ENCODE data around the gene NOL9.
A peak's percentile ranks its signal among the peaks of the same experiment; 100 is the strongest.
"Not testable (repeated sequence)": the region's sequence is repeated elsewhere in the genome, so short reads cannot be mapped to it uniquely, and the experiment has no call there.

NOL9 gene

DNA sequence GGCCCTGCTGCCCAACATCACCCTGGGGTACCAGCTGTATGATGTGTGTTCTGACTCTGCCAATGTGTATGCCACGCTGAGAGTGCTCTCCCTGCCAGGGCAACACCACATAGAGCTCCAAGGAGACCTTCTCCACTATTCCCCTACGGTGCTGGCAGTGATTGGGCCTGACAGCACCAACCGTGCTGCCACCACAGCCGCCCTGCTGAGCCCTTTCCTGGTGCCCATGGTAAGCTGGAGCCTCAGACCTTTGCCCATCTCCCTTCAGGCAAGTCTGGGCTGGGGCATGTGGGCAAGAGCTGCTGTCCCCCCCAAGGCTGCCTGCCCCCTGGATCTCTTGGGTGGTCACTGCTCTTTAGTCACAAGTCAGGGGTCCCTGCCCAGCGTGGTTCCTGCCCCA lies 16.7 kb upstream of the NOL9 start:
- DNase-seq, result no peak

DNA sequence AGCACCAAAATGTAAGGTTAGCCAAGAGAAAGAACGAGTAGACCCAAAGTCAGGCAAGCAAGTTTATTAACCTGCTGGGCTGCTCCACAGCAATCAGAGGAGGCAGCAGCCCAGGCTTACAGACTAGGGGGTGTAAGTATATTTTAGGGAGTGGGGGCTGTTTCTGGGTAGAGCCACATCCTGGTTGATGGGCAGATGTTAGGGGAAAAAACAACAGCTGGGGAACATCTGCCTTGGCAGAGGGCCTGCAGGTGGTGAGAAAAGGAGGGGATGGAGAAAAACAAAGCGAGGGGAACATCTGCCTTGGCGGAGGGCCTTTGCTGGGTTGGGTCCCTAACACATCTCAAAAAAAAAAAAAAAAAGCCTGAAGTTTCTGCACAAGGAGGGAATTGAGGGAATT lies 15.8 kb upstream of the NOL9 start:
- no peak for DNase-seq

DNA sequence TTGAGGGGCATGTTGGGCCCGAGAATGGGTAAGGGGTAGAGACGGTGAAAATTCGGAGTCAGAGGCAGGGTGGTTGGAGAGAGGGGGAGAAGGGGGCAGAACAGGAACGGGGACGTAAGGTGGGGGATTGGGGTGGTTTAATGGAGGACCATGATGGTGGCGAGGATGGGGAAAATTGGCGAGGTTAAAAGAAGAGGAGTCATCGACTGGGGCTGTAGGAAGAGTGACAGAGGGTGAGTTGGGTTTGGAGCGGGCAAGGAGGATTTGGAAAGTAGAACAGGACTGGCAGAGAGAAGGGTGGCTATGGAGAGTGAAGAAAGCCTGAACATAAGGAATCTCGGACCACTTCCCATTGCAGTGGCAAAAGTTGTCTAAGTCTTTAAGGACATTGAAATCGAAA lies 14.7 kb upstream of the NOL9 start:
- DNase-seq, result no peak

DNA sequence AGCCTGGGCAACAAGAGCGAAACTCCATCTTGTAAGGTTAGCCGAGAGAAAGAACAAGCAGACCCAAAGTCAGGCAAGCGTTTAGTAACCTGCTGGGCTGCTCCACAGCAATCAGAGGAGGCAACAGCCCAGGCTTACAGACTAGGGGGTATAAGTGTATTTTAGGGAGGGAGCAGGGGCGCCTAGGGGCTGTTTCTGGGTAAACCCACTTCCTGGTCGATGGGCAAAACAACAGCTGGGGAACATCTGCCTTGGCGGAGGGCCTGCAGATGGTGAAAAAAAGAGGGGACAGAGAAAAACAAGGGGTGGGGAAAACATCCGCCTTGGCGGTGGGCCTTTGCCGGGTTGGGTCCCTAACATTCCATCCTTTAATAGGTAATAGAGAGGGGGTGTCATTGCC lies 6.0 kb upstream of the NOL9 start:
- DNase-seq, result no peak

DNA sequence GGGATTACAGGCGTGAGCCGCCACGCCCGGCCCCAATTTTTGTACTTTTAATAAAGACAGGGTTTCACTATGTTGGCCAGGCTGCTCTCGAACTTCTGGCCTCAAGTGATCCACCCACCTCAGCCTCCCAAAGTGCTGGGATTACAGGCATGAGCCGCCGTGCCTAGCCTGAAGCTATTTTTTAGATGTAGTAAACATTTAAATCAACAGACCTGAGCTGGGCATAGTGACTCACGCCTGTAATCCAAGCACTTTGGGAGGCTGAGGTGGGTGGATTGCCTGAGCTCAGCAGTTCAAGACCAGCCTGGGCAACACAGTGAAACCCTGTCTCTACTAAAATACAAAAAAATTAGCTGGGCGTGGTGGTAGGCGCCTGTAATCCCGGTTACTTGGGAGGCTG lies 4.8 kb upstream of the NOL9 start:
- not testable (repeated sequence) for DNase-seq

DNA sequence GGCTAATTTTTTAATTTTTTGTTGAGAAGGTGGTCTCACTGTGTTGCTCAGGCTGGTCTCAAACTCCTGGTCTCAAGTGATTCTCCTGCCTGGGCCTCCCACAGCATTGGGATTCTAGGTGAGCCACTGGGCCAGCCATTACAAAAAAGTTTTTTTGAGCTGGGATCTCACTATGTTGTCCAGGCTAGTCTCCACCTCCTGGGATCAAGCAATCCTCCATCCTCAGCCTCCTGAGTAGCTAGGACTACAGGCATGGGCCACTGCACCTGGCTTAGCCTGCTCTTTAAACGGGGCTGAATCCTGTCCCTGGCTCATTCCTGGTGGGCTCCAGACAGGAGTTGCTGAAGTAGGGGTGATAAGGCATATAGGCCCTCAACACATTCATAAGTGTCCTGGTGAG lies 3.3 kb upstream of the NOL9 start:
- no peak for DNase-seq

DNA sequence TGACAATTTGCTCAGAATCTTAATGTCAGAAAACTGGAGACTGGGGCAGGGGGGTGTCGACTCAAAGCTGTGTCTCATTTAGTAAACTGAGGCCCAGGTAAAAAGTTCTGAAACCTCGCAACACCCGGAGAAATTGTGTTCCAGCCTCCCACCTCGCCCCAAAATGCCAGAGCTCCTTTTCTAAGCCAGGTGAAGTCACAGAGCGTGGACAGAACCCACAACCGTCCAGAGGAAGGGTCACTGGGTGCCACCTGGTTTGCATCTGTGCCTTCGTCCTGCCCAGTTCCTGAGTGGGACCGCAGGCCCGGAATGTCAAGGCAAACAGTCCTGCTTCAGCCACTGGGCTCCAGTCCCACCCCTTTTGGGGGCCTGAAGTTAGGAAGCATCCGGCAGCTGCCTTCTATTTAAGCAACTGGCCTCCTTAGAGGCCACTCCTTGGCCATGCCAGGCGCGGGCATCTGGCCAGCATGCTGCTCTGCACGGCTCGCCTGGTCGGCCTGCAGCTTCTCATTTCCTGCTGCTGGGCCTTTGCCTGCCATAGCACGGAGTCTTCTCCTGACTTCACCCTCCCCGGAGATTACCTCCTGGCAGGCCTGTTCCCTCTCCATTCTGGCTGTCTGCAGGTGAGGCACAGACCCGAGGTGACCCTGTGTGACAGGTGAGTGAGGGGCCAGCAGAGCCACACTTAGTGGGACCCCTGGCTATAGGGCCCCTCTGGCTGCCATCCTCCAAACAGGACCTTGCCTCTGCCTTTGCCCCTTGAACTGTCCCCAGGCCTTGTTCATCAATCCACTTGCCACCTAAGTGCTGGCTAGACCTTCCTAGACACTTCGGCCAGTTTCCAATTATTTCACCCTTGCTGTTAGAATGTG lies 830 bp upstream of the NOL9 start, which contains the start of gene TAS1R1:
TSS of gene TAS1R1 (plus strand) at position 401 of the 872 bp plus-strand sequence. CDS start at position 468, 67 bp downstream.
- DNase-seq, result no peak

DNA sequence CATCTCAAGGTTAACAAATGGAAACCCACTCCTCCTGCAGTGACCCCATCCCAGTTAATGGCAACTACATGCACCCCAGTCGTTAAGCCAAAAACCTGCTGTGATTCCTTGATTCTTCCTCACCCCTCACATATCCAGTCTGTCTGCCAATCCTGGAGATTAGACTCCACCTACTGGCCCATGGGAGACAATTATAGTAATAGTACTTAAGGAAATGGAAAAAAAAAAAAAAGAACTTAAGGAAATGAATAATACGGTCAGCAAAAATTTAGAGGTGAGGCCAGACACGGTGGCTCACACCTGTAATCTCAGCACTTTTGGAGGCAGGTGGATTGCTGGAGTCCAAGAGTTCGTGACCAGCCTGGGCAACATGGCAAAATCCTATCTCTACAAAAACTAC lies 7.0 kb downstream of the NOL9 start:
- DNase-seq, result no peak

DNA sequence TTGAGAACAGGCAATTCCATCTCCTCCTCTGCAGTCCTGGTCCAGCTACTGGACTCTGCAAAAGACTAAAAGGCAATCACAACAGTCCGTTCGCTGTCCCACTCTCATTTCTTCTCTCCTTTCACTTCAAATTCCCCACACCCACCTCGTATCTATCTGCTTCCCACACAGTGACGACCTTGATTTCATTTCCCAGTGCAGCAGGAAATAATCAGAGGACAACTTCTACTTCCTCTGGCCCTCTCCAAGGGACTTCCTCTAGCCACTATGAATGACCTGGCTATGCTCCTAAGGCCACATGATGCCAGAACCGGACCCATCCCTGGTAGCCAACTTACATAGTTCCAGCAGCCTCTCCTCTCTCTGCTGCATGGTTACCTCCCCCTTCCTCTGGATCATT lies 8.0 kb downstream of the NOL9 start:
- no peak for DNase-seq

DNA sequence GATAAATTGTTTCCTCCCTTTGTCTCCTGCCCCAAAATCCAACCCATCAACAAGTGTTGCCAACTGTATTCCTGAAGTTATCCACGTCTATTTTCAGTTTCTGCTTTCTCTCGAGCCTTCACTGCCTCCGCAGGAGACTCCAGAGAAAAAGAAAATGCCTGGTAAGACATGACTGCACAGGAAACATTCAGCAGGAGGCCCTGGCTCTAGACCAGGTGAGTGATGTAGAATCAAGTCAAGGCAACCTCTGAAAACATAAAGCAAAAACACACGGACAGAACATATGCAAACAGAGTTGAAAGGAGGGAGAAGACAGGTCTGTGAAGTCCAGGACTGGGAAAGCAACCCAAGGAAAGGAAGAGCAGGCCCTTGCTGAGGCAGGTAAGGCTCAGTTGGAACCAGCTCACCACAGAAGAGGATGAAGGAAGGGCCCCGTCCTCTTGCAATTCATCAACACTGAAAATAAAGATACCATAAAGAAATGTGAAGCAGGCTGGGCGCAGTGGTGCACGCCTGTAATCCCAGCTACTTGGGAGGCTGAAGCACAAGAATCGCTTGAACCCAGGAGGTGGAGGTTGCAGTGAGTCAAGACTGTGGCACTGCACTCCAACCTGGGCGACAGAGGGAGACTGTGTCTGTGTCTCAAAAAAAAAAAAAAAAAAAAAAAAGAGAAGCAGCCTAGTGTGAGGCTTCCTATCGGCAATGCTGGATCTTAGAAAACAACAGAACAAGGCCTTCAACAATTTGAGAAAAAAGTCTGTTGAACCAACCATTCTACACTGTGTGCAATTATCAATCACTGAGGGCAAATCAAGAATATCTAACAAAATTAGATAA lies 8.8 kb downstream of the NOL9 start:
- DNase-seq, result peak; percentile 4

DNA sequence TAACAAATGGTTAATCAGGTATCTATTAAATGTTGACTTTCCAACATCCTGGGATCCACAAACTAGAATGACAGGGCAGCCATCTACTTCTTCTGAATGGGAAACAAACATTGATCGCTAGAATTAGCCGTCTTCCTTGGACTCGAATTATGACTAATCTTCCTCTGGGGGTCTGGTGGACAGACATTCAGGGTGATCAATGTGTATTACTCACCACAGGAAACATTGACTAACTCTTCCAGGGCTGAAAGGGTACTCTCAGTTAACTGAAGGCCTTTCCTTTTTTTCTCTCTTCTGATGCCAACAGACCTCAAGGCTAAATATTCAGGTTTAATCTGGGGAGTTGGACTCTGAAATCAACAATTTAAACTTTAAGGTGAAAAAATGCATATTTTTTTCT lies 9.5 kb downstream of the NOL9 start:
- DNase-seq, result no peak

DNA sequence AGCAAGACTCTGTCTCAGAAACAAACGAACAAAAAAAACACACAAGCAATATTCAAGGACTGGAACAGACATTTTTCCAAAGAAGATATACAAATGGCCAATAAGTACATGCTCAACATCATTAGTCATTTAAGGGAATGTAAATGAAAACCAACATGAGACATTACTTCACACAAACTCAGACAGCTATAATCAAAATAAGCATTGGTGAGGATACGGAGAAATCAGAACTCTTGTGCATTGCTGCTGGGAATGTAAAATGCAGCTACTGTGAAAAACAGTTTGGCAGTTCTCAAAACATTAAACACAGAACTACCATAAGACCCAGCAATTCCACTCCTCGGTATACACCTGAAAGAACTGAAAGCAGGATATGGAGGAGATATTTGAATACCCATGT lies 15.4 kb downstream of the NOL9 start:
- DNase-seq, result no peak

DNA sequence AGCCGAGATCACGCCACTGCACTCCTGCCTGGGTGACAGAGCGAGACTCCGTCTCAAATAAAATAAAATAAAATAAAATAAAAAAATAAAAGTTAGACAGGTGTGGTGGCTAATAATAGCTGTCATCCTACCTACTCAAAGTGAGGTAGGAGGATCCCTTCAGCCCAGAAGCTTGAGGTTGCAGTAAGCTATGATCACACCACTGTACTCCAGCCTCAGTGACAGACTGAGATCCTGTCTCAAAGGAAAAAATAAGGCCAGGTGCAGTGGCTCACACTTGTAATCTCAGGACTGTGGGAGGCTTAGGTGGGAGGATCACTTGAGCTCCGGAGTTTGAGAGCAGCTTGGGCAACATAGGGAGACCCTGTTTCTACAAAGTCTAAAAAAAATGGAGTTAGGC lies 18.0 kb downstream of the NOL9 start:
- no peak for DNase-seq

DNA sequence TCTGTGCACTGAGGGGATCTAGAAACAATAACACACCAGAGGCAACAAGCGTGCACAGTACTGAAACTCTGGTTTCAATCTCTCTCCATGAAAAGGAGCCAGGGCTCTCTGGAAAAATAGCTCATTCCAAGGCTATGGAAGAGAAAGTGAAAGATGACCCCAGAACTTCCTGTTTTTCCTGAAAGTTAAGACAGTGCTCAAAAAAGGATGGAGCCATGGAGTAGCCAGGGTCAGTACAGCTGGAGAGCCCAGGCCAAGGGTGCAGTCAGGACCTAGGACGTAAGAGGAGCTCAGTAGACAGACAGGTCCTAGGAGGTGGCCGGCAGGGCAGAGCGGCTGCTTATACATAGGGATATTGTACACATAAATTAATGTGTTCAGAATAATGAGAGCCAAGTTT lies 19.1 kb downstream of the NOL9 start:
- DNase-seq, result no peak

DNA sequence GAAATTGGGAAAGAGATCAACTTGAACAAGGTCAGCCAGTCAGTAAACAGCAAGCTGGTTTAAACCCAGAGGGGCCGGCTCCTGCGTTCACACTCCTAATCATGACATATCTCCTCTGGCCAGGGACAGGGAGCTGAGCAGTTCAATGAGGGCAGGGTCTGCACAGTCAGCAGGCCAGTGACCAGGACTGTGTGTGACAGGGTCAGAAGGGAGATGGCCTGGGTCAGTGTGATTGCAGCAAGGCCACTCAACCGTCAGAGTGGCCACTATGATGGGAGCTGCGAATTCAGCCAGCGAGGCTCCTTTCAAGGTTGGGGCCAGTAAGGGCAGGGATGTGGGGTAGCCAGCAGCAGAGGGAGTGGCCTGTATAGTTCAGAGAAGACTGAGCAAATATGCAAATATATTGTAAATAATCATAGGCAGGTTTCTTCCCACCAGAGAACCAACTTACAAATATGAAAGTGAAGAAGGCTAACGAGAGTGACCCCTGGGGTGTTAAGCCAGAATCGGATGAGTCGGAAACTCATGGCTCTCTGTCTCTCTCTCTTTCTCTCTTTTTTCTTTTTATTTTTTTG lies 20.0 kb downstream of the NOL9 start:
- DNase-seq, result no peak

DNA sequence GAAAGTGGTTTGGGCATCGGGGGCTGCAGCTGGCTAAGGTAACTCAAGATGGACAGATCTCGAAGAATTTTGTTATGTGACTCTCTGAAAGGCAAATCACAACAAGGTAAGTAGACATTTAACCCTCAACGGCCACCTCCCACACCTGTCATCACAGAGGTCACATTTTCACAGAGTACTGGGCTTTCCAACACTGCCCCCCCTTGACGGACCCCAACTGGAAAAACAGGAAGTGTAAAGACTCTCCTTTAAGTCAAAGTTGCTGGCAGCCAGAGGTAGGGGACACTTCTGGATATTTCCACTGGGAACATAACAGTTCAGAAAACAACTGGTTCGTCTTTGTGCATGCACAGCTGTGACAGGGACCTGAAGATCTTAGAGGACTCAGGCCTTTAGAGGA lies 22.3 kb downstream of the NOL9 start:
- DNase-seq, result no peak

DNA sequence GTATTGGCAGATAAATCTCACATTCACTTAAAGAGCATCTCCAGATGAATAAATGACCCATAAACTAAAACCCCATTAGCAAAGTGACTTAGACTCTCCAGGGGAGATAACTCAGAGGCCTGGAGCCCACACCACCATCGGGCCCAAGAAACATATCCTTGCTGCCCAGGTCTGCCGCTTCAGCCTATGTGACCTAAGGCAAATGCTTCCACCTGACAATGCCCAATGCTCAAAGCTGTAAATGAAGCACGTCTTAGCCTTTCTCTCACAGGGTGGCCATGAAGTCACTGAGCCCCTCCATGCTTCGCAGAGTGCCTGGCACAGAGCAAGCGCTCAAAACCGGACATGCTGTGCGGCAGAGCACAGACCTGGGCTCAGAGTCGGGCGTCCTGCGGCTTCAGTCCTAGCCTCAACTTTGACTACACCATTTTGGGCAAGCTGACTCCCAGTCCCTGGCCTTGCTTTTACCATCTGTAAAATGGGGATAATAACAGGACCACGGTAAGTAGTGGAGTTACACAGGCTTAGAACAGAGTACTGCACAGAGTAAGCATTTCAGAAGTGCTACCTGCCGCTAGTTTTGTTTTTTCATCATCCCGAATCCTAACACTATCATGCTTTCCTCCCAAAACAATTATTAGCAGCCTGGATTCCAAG lies 23.7 kb downstream of the NOL9 start:
- no peak for DNase-seq

DNA sequence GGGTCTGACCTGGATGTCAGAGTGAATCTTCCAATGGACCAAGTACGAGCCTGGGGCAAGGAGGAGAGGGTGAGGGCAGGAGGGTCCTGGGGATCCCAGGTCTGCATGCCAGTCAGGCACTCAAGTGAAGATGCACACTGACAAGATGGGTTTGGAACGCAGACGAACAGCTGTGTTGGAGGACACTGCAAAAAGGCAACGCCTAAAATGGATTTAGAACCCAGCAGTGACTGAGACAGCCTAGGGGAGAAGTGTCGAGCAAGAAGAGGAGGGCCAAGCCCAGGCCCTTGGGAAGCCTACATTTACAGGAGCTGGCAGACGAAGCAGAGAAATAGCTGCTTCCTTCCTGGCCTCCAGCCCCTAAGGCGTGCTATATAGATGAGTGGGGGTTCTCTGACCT lies 25.8 kb downstream of the NOL9 start:
- no peak for DNase-seq

DNA sequence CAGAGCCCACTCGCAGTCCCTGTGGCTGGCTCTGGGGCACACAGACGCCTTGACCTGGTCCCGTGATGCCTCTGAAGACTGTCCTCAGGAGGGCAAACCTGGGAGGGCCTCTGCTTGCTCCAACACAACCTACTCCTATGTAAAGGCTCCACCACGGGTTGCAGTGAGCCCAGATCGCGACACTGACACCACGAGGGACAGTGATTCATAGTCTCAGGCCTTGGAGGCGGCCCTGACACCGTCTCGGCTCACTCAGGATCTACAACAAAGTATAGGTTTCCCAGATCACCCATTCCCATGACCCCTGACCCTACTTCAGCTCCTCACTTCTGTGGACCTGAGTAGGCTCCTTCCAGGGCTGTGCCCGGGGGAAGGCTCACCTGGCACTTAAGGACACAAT lies 28.0 kb downstream of the NOL9 start:
- no peak for DNase-seq

DNA sequence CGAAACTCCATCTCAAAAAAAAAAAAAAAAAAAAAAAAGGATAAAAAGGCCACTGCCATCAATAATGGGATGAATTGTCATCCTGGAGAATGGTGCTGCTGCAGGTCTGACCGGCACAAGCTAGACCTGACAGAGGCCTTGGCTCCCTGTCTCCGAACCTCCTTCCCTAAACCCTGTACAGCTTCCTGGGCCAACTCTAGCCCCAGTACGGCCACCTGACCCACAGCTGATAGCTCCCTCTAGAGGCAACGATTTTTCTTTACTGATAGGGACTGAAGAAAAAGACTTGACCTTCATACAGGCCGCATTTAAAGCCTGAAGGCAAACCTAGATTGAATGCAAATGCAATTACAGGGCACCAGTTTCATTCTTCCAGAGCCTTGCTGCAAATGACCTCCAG lies 30.7 kb downstream of the NOL9 start:
- no peak for DNase-seq

DNA sequence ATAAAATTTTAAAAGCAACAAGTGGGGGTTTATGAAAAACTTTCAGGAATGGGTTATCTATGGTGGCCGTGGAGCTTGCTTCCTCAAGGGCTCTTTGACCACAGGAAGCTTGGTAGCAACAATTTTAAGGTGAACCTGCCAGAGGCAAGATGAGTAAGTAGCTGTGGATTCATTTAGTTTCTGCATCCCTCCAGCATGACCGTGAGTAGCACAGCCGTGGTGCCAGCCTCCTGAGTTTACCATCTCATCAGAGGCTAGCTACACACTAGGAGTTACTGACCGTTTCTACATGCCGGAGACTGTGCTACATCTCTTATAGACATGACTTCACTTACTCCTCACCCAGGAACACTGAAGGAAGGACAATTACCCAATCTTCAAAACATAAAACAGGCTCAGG lies 32.8 kb downstream of the NOL9 start:
- DNase-seq, result no peak

DNA sequence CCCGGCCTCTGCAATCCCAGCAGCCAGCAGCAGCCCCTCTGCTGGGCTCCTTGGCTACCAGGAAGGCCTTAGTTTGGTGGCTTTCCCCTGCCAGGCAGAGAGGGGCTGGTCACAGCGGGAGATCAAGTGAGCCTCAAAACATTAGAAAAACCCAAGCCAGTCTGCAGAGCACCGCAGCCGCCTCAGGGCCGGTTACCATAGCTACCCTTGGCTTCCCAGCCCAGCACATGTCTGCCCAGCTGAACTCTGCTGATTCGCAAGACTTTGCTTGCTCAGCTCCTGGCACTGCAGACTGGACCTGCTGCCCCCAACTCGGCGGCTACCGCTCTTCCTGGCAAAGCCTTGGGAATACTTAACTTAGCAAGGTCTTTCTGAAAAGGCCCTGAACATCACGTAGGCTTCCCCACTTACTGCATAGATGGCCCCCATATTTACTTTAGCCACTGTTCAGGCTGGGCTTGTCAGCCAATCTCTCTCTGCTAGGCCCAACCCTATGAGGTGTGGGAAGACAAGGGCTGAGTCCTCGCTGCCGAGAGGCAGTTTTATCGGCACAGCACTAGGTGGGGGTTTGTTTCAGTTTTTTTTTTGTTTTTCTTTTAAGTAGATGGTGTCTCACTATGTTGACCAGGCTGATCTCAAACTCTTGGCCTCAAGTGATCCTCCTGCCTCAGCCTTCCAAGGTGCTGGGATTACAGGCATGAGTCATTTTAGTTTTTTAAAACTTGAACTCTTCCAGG lies 34.2 kb downstream of the NOL9 start:
- no peak for DNase-seq

DNA sequence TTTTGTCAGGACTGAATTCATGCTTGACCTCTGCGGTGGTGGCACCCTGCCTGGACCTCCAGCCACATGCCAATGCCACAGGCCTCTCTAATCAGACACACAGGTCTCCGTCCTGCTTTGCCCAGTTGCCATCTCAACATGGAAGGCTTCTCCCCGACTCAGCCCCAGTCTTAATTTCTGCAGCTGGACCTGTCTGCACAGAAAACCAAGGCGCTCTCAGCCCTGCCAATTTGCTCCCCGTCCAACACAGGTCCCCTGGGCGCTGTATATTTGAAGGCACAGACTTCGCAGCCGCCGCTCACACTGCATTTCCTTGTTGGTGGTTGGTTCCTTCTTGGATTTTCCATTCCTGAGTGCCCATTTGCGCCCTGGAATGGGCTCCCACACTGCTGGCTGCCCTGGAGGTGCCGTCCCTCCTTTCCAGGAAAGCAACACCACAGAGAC lies 34.8 kb downstream of the NOL9 start:
- no peak for DNase-seq
